ENCODE results near the gene PRPF18.

PRPF18 gene

DNA sequence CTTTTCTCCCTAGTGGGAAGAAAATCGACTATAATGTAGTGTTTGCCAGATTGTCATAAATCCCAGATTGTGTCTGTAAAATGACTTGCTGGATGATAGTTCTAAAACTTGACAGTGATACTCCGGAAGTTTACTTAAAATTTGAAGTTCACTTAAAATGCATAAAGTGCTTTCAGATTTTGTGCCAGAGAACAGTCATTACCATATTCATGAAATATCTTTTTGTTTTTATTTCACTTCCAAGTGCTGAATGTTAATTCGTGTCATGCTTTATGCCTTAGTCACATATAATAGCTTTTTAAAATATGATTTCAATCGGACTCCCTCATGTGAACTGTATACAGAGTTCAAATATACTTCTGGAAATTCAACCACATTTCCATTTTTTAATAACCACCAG lies 30.4 kb downstream of the PRPF18 start:
- Histone ChIP-seq H3K36me3 (ENCODE audit: insufficient read depth, low read length) (peaks cover 78% of the 10 kb centered on the region), H2AFZ (ENCODE audit: low read depth, low read length) (no peak overlapping the region), H3K4me3 (ENCODE audit: low read depth in 1 of 2, low read length in 2 of 2) (no peak overlapping the region), H3K9ac (ENCODE audit: low read depth, low read length) (no peak overlapping the region), H3K27ac (ENCODE audit: low read length) (no peak overlapping the region), H3K27me3 (ENCODE audit: insufficient read depth, low read length, poor library complexity) (no peaks in the 10 kb centered on the region), H3K4me1 (ENCODE audit: insufficient read depth, low read length) (no peaks in the 10 kb centered on the region), H3K4me2 (ENCODE audit: insufficient read depth, low read length) (no peak overlapping the region), H4K20me1 (ENCODE audit: insufficient read depth, low read length) (no peaks in the 10 kb centered on the region), H3K9me3 (ENCODE audit: insufficient read depth, low read length, severe bottlenecking) (no peaks in the 10 kb centered on the region), H3K79me2 (ENCODE audit: insufficient read depth, low read length) (no peaks in the 10 kb centered on the region)
- ATAC-seq (ENCODE audit: insufficient read depth, low read depth), result no peak
- no peak for TF ChIP-seq EZH2 (IDR thresholded peaks at IDR 0.05; ENCODE audit: borderline replicate concordance, low read depth, low read length, severe bottlenecking)
- no peak for DNase-seq

- no peaks in the 10 kb centered on the region for H4K20me1 ChIP-seq (ENCODE audit: insufficient read depth, low read length)
- no peaks in the 10 kb centered on the region for H3K4me1 ChIP-seq (ENCODE audit: insufficient read depth, low read length)
- no peak overlapping the region for H2AFZ ChIP-seq (ENCODE audit: low read depth, low read length)
- H3K36me3 ChIP-seq (ENCODE audit: insufficient read depth, low read length), result peaks cover 43% of the 10 kb centered on the region
- ATAC-seq (ENCODE audit: insufficient read depth, low read depth) (no peak), DNase-seq (no peak)
- H3K9ac ChIP-seq (ENCODE audit: low read depth, low read length), result no peak overlapping the region
- no peak overlapping the region for H3K4me3 ChIP-seq (ENCODE audit: low read depth in 1 of 2, low read length in 2 of 2)
- H3K4me2 ChIP-seq (ENCODE audit: insufficient read depth, low read length), result no peak overlapping the region
- H3K79me2 ChIP-seq (ENCODE audit: insufficient read depth, low read length), result no peaks in the 10 kb centered on the region
- H3K9me3 ChIP-seq (ENCODE audit: insufficient read depth, low read length, severe bottlenecking), result no peaks in the 10 kb centered on the region
- H3K27me3 ChIP-seq (ENCODE audit: insufficient read depth, low read length, poor library complexity), result no peaks in the 10 kb centered on the region
- TF ChIP-seq EZH2 (IDR thresholded peaks at IDR 0.05; ENCODE audit: borderline replicate concordance, low read depth, low read length, severe bottlenecking), result no peak
- no peak for TF ChIP-seq CTCF (IDR thresholded peaks at IDR 0.05; ENCODE audit: borderline replicate concordance, extremely low read depth, low read length, poor library complexity, severe bottlenecking)
- no peak overlapping the region for H3K27ac ChIP-seq (ENCODE audit: low read length)
These were observed 35.2 kb downstream of the PRPF18 start for GRCh38 chr10:13621931-13622330.

GRCh38 chr10:13624630-13625029 lies 37.9 kb downstream of the PRPF18 start:
- Histone ChIP-seq H4K20me1 (ENCODE audit: insufficient read depth, low read length) (no peaks in the 10 kb centered on the region), H3K9me3 (ENCODE audit: insufficient read depth, low read length, severe bottlenecking) (no peaks in the 10 kb centered on the region), H2AFZ (ENCODE audit: low read depth, low read length) (no peak overlapping the region), H3K79me2 (ENCODE audit: insufficient read depth, low read length) (no peaks in the 10 kb centered on the region), H3K4me3 (ENCODE audit: low read depth in 1 of 2, low read length in 2 of 2) (no peak overlapping the region), H3K4me1 (ENCODE audit: insufficient read depth, low read length) (no peaks in the 10 kb centered on the region), H3K9ac (ENCODE audit: low read depth, low read length) (no peak overlapping the region), H3K27me3 (ENCODE audit: insufficient read depth, low read length, poor library complexity) (no peaks in the 10 kb centered on the region), H3K36me3 (ENCODE audit: insufficient read depth, low read length) (peaks cover 27% of the 10 kb centered on the region; the same call in 1 of the 2 replicates), H3K4me2 (ENCODE audit: insufficient read depth, low read length) (no peak overlapping the region), H3K27ac (ENCODE audit: low read length) (no peak overlapping the region)
- ATAC-seq (ENCODE audit: insufficient read depth, low read depth) (no peak), DNase-seq (no peak)
- TF ChIP-seq CTCF (IDR thresholded peaks at IDR 0.05; ENCODE audit: borderline replicate concordance, extremely low read depth, low read length, poor library complexity, severe bottlenecking) (no peak), EZH2 (IDR thresholded peaks at IDR 0.05; ENCODE audit: borderline replicate concordance, low read depth, low read length, severe bottlenecking) (no peak)

- Histone ChIP-seq H2AFZ (ENCODE audit: low read depth, low read length) (no peak overlapping the region), H4K20me1 (ENCODE audit: insufficient read depth, low read length) (no peaks in the 10 kb centered on the region), H3K4me2 (ENCODE audit: insufficient read depth, low read length) (no peak overlapping the region), H3K79me2 (ENCODE audit: insufficient read depth, low read length) (no peaks in the 10 kb centered on the region), H3K9me3 (ENCODE audit: insufficient read depth, low read length, severe bottlenecking) (no peaks in the 10 kb centered on the region), H3K4me1 (ENCODE audit: insufficient read depth, low read length) (no peaks in the 10 kb centered on the region), H3K27ac (ENCODE audit: low read length) (no peak overlapping the region), H3K36me3 (ENCODE audit: insufficient read depth, low read length) (peaks cover 35% of the 10 kb centered on the region), H3K27me3 (ENCODE audit: insufficient read depth, low read length, poor library complexity) (no peaks in the 10 kb centered on the region), H3K9ac (ENCODE audit: low read depth, low read length) (no peak overlapping the region), H3K4me3 (ENCODE audit: low read depth in 1 of 2, low read length in 2 of 2) (no peak overlapping the region)
- ATAC-seq (ENCODE audit: insufficient read depth, low read depth) (no peak), DNase-seq (no peak)
- TF ChIP-seq CTCF (IDR thresholded peaks at IDR 0.05; ENCODE audit: borderline replicate concordance, extremely low read depth, low read length, poor library complexity, severe bottlenecking) (no peak), EZH2 (IDR thresholded peaks at IDR 0.05; ENCODE audit: borderline replicate concordance, low read depth, low read length, severe bottlenecking) (no peak)
These were observed 40.9 kb downstream of the PRPF18 start for GRCh38 chr10:13627459-13628310.

Measured in DND-41 (cell line).